Measurements from ENCODE around the gene SLC6A11. TPM values are rescaled to one million over a fixed set of nuclear protein-coding genes. Genes with fewer than 3 reads are reported as not detected.

Gene SLC6A11
- total and polyA plus RNA-seq, 9 of the 15 experiments (the other 6 are each of a cell fraction or from before 2014, with no cell fraction given): 0.04 TPM; not detected in 8

DNA sequence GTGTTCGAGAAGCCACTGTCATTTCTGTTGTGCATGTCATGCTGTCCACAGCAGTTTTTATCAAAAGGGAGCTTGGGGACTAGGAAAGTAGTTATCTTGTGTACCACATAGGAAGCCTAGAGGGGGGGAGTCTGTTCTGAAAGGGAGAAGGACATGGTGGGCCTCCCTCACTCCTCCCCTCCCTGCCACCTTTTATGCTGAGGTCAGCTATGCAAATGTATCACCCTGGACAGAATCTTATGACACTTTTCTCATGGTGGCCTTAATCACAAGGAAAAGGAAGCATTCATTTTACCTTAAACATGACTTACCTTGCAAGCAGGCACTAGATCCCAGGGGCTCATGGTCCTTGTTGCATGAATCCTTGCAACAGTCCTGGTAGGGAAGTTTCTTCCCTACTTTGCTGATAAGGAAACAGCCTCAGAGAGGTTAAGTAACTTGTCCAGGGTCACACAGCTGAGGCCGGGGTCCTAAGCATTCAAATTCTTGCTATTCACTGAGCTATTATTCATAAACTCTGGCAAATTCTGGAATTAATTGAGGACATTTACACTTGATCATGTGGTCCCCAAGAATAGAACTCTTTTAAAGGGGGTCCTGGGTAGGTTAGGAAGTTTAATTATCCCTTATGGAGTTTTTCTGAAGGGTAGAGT is 95.4 kb downstream of the SLC6A11 start:
- Histone ChIP-seq H2AFZ (ENCODE audit: low read depth, low read length) (no peak overlapping the region), H3K36me3 (ENCODE audit: control insufficient read depth, insufficient read depth, low read length) (no peaks in the 10 kb centered on the region), H3K27me3 (ENCODE audit: control insufficient read depth in 2 of 2, insufficient read depth in 2 of 2, low read length in 2 of 2) (peaks cover 0 to 15% of the 10 kb centered on the region in 2 experiments; a peak in 3 of 5 replicates), H3K9ac (ENCODE audit: insufficient read depth in 1 of 2, low read depth in 2 of 2, low read length in 2 of 2) (no peak overlapping the region), H3K9me3 (replicated peaks; ENCODE audit: control insufficient read depth, insufficient read depth, low read depth, low read length) (no peaks in the 10 kb centered on the region), H4K20me1 (replicated peaks; ENCODE audit: control insufficient read depth, insufficient read depth, low read length) (0 out of 2 replicates have a peak, but pooled peaks cover 4% of the 10 kb centered on the region), H3K27ac (ENCODE audit: extremely low read depth, low read depth, low read length) (no peak overlapping the region), H3K79me2 (ENCODE audit: control insufficient read depth, insufficient read depth, low read length) (no peaks in the 10 kb centered on the region), H3K4me1 (replicated peaks in 1 of 2; ENCODE audit: control insufficient read depth in 2 of 2, insufficient read depth in 2 of 2, low read length in 2 of 2) (no peaks in the 10 kb centered on the region), H3K4me2 (ENCODE audit: insufficient read depth, low read length) (no peak overlapping the region), H3K9me1 (ENCODE audit: control insufficient read depth, insufficient read depth, low read length) (no peaks in the 10 kb centered on the region), H3K4me3 (no peak overlapping the region)
- in situ Hi-C loops (cut with MboI): no loop called here
- no peak for DNase-seq (ENCODE audit: extremely low read depth in 1 of 4, low spot score in 3 of 4)
- no TSS peak for BruUV-seq (replicated peaks)
- POLR2A ChIA-PET: no interaction called here
- ATAC-seq: no peak
- 0% methylated on average over 2 of the region's 2 CpGs for WGBS (ENCODE audit: insufficient coverage, low coverage, missing lambda C conversion rate)
- TF ChIP-seq BCOR (IDR thresholded peaks at IDR 0.05): peak; percentile 52; the same call in 1 of the 2 replicates
- TF ChIP-seq ZFP36 (IDR thresholded peaks at IDR 0.05; ENCODE audit: low read depth, low read length, partially characterized antibody): peak; percentile 14
- TF ChIP-seq, protein P1, sequence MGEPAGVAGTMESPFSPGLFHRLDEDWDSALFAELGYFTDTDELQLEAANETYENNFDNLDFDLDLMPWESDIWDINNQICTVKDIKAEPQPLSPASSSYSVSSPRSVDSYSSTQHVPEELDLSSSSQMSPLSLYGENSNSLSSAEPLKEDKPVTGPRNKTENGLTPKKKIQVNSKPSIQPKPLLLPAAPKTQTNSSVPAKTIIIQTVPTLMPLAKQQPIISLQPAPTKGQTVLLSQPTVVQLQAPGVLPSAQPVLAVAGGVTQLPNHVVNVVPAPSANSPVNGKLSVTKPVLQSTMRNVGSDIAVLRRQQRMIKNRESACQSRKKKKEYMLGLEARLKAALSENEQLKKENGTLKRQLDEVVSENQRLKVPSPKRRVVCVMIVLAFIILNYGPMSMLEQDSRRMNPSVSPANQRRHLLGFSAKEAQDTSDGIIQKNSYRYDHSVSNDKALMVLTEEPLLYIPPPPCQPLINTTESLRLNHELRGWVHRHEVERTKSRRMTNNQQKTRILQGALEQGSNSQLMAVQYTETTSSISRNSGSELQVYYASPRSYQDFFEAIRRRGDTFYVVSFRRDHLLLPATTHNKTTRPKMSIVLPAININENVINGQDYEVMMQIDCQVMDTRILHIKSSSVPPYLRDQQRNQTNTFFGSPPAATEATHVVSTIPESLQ (CRISPR knock-in tag; IDR thresholded peaks at IDR 0.05): no peak
- no peak for TF ChIP-seq NCOA1 (IDR thresholded peaks at IDR 0.05; ENCODE audit: low read depth)
- no peak for TF ChIP-seq FOXJ3 (CRISPR knock-in tag; IDR thresholded peaks at IDR 0.05)
- peak; percentile 87 for TF ChIP-seq RBM25 (IDR thresholded peaks at IDR 0.05; ENCODE audit: low read depth, low read length, severe bottlenecking)
- CTCF ChIA-PET (ENCODE audit: low intra/inter-chr PET ratio): no interaction called here
- FAIRE-seq: no peak
- intact Hi-C loops (cut with micrococcal nuclease): no loop called here

Data from K562 (cell line).